Measurements from ENCODE around the gene ZNRF3.

GRCh38 chr22:29016067-29016938 lies 132.9 kb downstream of the ZNRF3 start:
- TF ChIP-seq CTCF (IDR thresholded peaks at IDR 0.05), result no peak
- no peak for TF ChIP-seq POLR2A (IDR thresholded peaks at IDR 0.05)
